Loucy (cell line): Measurements from ENCODE around the gene OLFM1.

Experiments used
- CTCF ChIP-seq: fragments of 200-600 bp; sonication (generic); conservative IDR thresholded peaks from 2 replicates; pipeline ENCODE4 v1.5.1; 2014; ENCODE audit warnings: mild to moderate bottlenecking, antibody characterized with exemption, low read length
- EZH2phosphoT487 ChIP-seq: fragments of 200-600 bp; IDR thresholded peaks from 2 replicates; pipeline ENCODE4 v1.6.1; 2018; ENCODE audit warnings: antibody characterized with exemption, mild to moderate bottlenecking, moderate library complexity, borderline replicate concordance

- TF ChIP-seq CTCF (no peak), EZH2phosphoT487 (no peak)
Measured at GRCh38 chr9:135146766-135147473, 59.5 kb downstream of the OLFM1 start.
